ENCODE measurements around the gene TOX2. TPM values are rescaled to one million over a fixed set of nuclear protein-coding genes. Genes with fewer than 3 reads are reported as not detected.
"Not testable (repeated sequence)": the region's sequence is repeated elsewhere in the genome, so short reads cannot be mapped to it uniquely, and the experiment has no call there.

The TOX2 gene
- total RNA-seq, 1 donor from 2014 or later: 0.41 TPM

DNA sequence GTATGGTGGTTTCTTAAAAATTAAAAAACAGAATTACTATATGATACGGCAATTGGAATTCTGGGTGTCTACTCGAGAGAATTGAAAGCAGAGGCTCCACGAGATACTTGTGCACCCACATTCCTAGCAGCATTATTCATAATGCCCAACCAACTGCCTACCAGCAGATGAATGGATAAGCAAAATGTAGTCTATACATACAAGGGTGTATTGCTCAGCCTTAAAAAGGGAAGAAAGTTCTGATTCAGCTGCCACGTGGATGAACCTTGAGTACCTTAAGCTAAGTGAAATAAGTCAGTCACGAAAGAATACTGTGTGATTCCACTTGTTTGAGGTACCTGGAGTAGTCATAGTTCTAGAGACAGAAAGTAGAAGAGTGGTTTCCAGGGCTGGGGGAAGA, 130.1 kb downstream of the TOX2 start:
- not testable (repeated sequence) for FAIRE-seq; DNase-seq (ENCODE audit: low spot score in 2 of 2)

DNA sequence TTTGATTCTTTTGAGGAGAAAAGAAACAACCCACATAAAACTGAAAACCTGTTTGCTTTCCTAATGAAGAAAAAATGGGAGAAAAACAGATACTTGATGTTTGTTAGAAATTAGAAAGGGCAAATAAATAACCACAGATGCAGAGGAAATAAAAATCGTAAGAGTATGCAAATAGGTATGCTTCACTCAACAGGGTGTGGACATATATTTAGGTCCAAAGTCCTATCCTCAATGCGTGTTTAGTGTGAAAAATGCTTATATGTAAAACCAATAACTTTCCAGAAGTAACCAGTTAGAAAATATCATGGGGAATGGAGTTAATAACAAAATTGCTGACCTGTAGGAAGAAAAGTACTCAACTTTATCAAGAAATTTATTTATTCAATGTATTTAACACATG, 135.7 kb downstream of the TOX2 start:
- no peak for DNase-seq (ENCODE audit: low spot score in 2 of 2)
- FAIRE-seq: no peak

DNA sequence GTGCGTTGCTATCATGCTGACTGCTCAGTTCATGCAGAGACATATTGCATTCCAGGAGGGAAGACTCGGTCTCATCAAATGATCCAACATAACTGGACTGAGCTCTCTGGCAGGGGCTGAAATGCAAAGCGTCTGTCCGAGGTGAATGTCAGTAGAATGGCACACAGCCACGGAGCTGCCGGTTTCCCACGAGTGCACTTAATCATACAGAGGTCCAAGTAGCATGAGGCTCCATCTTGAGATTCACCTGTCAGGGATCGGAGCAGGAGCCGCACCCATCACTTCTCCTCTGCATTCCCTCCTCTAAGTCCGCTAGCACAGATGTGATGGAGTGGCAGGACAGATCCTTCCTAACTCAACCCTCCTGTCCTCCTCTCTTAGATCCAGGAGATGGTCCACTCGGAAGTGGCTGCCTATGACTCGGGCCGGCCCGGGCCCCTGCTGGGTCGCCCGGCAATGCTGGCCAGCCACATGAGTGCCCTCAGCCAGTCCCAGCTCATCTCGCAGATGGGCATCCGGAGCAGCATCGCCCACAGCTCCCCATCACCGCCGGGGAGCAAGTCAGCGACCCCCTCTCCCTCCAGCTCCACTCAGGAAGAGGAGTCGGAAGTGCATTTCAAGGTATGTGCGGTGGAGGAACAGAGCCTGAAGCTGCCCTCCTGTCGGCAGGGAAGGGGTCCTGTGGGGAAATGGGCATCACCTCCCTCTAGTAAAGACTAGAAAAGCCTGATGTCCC, 136.4 kb downstream of the TOX2 start:
- DNase-seq (ENCODE audit: low spot score in 2 of 2) (no peak), FAIRE-seq (no peak)

DNA sequence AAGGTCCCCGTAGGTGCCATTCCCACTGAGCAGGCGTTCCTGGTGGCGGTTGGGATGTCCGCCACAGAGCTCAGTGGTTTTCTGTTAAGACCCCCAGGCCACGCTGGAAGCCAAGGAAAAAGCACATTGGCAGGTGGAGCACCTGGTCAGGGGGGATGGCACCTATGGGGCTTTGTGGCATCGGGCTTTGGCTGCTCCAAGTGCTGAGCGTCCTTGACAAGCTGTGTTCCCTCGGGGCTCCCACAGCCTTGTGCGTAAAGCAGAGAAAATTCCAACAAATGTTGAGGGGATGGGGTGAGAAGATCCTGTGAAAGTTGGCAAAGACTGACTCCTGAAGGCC, 137.0 kb downstream of the TOX2 start:
- DNase-seq (ENCODE audit: low spot score in 2 of 2) (no peak), FAIRE-seq (no peak)

DNA sequence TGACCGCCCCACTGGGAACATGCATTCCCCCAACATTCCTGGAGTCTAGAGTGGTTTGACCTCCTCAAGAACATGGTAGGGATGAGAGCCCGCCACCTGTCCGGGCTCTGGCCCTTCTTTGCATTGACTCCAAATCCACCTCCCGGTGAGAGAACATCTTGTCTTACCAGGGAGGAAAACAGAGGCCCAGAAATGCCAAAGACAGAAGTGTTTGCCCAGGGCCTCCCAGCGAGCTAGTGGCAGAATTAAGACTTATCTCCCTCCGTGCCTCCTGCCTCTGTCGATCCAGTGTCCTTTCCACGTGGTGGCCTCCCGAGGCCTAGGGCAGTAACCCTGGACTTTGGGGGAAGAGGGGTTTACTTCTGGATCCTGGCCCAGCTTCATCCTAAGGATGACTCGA, 137.5 kb downstream of the TOX2 start:
- DNase-seq (ENCODE audit: low spot score in 2 of 2) (no peak), FAIRE-seq (no peak)

DNA sequence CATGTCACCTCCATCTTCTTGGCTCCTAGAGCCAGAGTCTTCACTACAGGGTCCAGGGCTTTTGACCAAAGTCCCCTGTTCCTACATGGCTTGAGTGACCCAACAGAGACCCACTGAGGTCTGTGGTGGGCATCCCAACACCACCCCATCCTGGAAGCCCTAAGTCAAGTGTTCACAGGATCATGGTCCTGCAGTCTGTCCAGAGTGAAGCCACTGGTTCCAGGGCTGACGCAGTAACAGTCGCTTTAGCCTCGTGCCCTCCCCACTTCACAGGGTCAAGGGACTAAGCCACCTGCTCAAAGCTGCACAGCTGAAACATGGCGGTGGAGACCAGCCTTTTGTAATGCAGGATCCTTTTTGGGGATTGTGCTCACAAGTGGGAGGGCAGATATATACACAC, 138.4 kb downstream of the TOX2 start:
- DNase-seq (ENCODE audit: low spot score in 2 of 2): no peak
- no peak for FAIRE-seq

DNA sequence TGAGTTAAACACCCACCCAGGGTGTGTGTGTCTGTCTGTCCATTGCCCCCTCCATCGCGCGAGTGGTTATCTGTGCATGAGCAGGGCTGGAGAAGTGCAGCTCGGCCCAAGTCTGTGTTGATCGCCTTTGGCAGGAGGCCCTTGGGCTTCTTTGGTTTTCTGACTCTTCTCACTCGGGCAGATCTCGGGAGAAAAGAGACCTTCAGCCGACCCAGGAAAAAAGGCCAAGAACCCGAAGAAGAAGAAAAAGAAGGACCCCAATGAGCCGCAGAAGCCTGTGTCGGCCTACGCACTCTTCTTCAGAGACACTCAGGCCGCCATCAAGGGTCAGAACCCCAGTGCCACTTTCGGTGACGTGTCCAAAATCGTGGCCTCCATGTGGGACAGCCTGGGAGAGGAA, 139.5 kb downstream of the TOX2 start:
- DNase-seq (ENCODE audit: low spot score in 2 of 2) (no peak), FAIRE-seq (no peak)

DNA sequence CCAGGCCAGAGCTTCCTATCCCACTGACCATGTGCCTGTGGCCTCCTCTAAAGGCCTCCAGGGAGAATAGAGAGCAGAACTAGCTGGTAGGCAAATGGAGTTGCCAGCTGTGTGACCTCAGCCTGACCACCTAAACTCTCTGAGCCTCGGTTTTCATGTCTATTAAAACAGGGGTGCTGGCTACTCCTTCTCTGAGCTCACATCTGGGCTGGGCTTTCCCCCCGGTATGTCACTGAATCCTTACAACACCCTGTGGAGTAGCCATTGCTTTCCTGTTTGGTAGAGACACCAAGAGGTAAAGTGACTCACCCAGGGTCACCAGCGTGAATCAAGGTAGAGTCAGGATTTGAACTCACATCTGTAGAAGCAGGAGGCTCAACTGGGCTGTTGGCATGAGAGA, 140.2 kb downstream of the TOX2 start:
- no peak for FAIRE-seq
- no peak for DNase-seq (ENCODE audit: low spot score in 2 of 2)

DNA sequence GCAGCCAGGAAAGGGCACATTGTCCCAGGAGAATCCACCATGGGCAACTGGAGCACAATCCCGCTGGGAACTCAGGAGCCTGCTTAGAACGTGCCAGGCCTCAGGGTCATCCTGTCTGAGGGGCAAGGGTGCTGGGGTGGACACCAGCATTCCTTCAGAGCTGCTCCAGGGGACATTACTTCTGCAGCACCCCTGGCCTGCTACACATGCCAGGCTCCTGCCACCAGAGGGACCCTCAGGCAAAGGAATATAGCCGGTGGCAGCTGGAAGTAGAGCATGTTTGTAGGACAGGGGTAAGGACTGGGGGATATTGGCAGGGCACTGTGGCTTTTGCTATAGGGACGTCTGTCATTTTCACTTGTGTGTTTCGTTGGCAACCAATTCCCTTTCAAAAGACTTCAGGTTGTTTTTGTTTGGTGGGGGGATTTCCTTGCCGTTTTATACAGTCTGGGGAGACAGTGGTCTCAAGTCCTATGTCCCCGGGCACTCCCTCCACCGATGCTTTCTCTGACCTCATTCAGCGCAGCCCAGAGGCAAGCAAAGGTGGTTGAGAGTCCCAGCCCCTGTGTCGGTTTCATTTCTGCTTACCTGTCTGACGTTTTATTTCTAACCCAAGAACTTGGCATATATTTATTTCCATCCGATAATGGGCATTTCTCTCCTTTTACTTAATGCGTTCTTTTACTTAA, 141.5 kb downstream of the TOX2 start:
- peak in 1 of 2 donors; percentile 40 for DNase-seq (ENCODE audit: low spot score in 2 of 2)
- no peak for FAIRE-seq

DNA sequence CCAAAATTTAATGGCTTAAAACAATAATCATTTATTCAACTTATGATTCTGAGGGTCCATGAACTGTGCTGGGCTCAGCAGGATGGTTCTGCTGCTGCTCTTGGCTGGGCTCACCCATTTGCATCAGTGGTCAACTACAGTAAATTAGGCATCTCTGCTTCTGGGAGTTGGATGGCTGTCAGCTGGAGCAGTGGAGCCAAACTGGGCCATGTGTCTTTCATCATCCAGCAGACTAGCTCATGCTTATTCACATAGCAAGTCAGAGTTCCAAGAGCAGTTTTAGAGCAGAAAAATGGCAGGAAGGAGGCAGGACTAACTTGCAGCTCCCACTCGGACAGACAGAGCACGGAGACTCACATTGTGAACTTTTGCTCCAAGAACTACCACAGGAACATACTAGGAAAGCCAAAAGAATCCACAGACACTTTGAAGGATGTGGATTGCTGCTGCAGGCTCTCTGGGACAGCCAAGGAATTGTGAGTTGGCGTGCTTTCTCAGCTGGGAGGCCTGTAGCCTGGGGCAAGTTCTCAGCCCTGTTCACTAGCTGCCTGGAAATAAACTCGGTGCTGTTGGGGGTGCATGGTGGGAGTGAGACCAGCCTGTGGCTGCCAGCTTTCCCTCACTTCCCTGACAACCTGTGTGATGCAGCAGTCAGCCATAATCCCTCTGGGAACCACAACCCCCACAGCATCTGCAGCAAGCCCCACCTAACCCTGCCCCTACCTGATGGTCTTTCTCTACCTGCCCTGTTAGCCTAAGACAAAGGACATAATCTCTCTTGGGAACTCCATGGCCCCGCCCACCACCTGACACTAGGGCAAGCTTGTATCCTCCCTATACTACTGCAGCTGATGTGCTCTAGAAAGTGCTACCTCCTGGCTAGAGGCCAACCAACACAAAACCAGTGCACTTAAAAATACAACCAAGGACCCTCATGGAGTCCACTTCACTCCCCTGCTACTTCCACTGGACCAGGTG, 143.3 kb downstream of the TOX2 start:
- FAIRE-seq: no peak
- no peak for DNase-seq (ENCODE audit: low spot score in 2 of 2)

DNA sequence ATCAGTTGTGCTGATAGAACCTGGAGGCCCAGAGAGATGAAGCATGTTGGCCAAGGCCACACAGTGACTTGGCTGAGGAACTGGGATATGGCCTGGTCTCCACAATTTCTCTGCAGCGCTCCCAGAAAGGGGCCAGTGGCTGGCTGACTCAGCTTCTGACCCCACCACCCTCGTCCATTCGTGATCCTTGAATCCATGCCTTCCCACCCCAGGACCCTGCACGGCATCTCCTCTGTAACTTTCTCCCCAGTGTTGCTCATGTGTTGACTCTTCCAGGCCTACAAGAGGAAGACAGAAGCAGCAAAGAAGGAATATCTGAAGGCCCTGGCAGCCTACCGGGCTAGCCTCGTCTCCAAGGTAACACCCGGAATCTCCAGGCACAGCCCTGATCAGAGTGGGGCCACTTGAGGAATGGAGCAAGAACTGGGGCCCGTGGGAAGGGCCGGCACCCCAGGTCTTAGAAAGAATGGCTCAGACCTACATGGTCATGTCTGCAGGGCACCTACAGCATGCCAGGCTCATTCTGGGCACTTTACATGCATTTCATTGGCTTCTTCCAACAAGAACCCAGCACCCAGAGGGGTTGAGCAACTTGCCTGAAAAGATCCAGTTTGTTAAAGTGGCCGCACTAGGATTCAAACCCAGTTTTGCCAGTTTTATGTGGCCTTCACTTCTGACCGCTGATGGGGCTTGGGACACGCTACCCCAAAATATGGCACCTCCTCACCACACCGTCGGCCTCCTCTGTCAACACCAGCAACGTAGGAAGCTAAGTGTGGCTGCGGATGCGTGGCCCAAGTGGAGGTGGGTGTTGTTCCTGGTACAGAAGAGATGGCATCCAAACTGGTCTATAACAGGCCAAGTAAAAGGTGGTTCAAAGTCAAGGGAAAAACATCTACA, 150.1 kb downstream of the TOX2 start:
- FAIRE-seq (no peak), DNase-seq (ENCODE audit: low spot score in 2 of 2) (no peak)

DNA sequence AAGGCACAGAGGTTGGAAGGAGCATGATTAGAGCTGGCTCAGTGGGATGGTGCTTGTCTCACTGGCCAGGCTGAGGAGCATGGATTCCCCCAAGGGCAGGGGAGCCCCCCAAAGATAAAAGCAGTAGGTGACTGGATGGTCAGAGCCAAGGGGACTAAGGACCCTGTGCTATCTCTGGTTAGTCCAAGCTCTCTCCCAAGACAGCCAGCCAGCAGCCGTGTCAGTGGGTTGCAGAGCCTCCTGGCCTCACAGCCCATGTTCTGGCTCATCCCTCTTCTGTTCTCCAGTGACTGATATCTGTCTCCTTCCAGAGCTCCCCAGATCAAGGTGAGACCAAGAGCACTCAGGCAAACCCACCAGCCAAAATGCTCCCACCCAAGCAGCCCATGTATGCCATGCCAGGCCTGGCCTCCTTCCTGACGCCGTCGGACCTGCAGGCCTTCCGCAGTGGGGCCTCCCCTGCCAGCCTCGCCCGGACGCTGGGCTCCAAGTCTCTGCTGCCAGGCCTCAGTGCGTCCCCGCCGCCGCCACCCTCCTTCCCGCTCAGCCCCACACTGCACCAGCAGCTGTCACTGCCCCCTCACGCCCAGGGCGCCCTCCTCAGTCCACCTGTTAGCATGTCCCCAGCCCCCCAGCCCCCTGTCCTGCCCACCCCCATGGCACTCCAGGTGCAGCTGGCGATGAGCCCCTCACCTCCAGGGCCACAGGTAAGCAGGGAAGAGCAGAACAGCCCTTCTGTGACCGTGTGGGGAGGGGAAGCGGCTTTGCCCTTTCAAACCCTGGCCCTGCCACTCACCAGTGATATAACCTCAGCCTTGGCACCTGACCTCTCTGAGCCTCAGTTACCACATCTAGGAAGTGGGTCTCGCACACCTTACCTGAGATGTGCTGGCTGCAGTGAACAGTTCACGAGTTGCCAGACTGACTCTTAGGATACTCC, 151.0 kb downstream of the TOX2 start:
- DNase-seq (ENCODE audit: low spot score in 2 of 2) (no peak), FAIRE-seq (no peak)

DNA sequence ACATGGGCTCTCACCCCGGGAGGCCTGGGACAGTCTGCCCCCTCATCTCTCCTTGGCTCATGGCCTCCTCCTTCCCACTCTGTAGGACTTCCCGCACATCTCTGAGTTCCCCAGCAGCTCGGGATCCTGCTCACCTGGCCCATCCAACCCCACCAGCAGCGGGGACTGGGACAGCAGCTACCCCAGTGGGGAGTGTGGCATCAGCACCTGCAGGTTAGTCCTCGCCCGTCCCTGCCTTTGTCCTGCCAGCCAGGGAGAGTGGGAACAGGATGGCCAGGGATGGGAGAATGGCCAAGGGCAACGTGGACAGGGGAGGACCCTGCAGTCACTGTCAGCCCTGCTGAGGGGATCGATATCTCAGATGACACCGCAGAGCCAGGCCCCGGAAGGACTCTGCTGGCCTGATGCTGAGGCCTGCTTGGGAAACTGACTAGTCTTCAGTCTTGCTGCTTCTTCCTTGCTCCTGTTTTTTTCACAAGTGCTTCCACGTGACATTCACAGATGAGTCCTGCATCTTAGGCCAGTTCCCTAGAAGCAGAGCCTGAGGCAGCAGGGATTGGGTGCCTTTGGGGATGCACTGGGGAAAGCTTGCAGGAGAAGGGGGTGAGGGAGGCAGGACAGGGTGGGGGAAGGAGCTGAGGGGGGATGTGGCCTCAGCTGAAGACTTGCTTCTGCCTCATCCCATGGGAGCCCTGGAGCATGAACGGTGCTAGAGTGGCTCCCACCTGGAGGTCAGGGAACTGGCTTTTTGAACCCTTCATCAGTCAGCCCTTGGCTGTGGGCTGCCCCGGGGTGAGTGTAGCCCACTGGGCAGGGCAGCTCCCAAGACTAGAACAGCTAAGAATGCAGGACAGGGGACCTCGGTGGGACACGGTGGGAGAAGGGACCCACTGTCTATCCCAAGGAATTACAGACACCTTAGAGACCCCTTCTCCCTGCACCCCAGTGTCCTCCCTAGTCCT, 152.3 kb downstream of the TOX2 start:
- no peak for FAIRE-seq

DNA sequence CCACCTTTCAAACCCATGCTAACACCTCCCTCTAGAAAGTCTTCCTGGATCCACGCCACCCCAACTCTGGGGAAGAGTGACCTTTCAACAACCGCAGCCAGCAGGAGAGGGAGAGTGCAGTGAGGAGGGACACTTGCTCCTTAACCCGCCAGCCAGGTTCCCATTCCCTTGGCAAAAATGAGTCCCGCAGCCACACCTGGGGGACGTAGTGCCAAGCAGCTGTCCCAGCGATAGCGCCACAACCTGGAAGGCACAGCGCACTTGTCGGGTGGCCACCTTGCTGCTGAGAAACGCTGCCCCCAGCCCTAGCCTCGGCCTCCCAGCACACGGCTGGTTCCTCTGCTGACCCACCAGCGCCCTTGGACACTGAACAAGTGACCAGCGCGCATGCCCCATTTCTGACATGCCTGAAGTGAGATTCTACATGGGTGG, 153.0 kb downstream of the TOX2 start:
- DNase-seq (ENCODE audit: low spot score in 2 of 2): no peak
- no peak for FAIRE-seq

More for the DNA sequence above, 152.3 kb downstream of the TOX2 start:
- DNase-seq (ENCODE audit: low spot score in 2 of 2): no peak

DNA sequence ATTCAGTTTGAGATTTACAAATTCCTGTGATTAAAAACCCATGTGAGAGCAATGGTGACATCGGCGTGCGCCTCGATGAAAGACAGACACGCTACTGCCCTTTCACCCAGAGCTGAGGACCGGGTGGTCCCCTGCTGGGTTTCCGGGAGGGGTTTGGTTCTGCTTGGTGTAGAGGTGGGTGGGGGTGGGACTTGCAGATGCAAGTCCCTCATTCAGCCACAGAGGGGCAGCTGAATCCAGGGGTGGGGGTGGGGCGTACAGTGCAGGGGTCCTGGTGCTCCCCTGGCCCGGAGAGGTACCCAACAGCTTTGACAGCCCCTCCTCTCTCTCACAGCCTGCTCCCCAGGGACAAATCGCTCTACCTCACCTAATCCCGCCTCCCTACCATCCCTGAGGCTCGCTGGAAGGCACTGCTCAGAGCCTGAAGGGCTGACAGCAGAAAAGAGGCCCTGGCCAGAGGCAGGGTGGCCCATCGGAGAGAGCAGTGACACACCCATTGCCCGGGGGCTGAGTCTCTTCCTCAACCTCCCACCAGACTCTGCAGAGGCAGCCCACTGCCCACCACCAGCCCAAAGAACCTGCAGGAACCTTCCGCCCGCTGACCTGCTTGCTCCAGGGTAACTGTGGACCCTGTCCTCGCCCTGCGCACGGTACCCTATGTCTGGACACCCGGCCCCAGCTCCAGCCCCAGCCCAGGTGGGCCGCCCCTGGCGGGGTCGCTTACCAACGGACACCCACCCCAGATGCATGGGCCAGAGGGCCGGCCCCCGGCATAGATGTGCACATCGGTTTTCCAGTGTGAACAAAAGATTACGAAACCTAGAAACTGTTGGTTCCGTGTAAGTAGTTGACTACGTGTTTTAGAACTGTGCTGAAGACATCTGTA, 153.9 kb downstream of the TOX2 start:
- FAIRE-seq: no peak
- DNase-seq (ENCODE audit: low spot score in 2 of 2): no peak

DNA sequence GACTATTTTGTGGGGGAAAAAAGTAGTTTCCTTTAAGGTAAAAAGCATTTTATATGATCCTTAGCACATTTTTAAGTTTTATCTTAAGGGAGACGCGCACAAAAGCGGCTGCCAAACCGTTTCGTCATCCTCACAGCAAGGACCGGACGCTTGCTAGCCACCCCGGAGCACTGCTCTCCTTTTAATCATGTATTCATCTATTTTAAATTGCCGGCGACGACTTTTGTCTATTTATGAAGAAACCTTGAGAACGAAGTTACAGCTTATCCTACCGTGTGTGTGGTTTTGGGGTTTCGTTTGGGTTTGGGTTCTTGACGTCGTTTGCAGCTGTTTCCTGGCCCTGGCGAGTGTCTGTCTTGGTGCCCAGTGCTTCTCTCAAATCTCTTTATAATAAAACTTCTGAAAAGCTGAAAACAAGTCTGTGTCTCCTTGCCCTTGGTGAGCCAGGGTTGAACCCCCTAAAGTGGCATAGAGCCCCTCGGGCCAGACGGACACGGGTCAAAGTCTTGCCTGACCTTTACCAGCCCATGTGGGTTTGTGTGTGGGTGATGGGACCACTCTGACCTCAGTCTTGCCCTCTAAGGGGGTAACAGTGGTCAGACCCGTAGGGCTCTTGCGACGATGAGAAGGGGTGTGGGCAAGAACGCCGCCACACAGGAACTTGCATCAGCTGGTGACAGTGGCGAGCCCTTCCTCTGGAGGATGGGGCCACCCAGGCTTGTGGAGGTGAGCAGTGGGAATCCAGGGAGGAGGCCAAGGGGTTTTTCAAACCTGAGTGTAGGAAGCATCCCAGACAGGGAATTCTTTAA, 154.8 kb downstream of the TOX2 start:
- FAIRE-seq (no peak), DNase-seq (ENCODE audit: low spot score in 2 of 2) (no peak)

All from frontal cortex (tissue), 4 donors.